ENCODE results near the gene GRB14. TPM values are rescaled to one million over a fixed set of nuclear protein-coding genes. Genes with fewer than 3 reads are reported as not detected.

Gene GRB14
- total and polyA plus RNA-seq, 10 donors: 0.28 to 6.7 (median 2.5) TPM

DNA sequence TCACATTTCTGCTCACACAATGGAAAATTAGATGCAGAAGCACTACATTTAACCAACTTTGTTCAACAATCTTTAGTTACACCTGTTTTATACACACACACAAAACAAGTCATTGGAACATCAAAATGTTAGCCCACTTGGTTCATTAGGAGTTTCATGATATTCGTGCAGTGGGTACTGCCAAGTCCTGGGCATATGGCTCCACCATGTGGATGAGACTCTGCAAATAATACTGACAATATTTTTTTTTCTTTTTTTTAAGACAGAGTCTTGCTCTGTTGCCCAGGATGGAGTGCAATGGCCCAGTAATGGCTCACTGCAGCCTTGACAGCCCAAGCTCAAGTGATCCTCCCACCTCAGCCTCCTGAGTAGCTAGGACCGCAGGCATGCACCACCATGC, 34.5 kb upstream of the GRB14 start:
- 87 to 92% (median 91%) methylated on average over 2 of the region's 2 CpGs for WGBS, 5 donors
- no peak for TF ChIP-seq CTCF (IDR thresholded peaks at IDR 0.05 in 8 of 11, conservative IDR thresholded peaks at IDR 0.05 in 3 of 11)
- no peak for TF ChIP-seq POLR2A (IDR thresholded peaks at IDR 0.05)
- no peak for TF ChIP-seq POLR2AphosphoS5 (IDR thresholded peaks at IDR 0.05)
- no peak for DNase-seq
- Histone ChIP-seq H3K9me3 (peaks cover 0 to 34% (median 13%) of the 10 kb centered on the region in 8 donors), H3K4me3 (no peak overlapping the region), H3K27ac (no peak overlapping the region), H3K27me3 (replicated peaks in 1 of 7) (no peaks in the 10 kb centered on the region), H3K4me1 (no peaks in the 10 kb centered on the region), H3K36me3 (no peaks in the 10 kb centered on the region)
- intact Hi-C loops (cut with DNase I; ENCODE audit: low total_unique reads): no loop called here

DNA sequence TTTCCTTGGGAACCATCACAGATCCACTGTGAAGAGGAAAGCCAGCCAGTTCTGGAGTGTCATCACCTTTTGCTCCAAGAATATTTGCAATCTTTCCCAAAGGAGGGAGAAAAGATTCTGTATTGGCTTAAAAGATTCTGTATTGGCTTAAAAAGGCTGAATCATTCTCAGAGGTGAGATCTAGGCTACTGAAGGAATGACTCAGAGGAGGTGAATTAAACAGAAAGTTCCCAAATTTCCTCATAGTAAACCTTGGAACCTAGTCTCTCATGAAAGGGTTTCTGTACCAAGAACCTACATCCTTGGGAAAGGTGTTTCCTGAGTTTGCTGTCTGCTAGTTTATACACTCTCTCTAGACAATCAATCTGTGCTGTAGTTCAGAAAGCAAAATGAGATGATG, 34.1 kb upstream of the GRB14 start:
- intact Hi-C loops (cut with DNase I; ENCODE audit: low total_unique reads): no loop called here
- H3K36me3 ChIP-seq: no peaks in the 10 kb centered on the region
- H3K9me3 ChIP-seq: peaks cover 0 to 38% (median 17%) of the 10 kb centered on the region in 8 donors
- DNase-seq: no peak
- H3K27me3 ChIP-seq (replicated peaks in 1 of 7): no peaks in the 10 kb centered on the region
- no peak overlapping the region for H3K27ac ChIP-seq
- TF ChIP-seq POLR2AphosphoS5 (IDR thresholded peaks at IDR 0.05) (no peak), POLR2A (IDR thresholded peaks at IDR 0.05) (no peak), CTCF (IDR thresholded peaks at IDR 0.05 in 8 of 11, conservative IDR thresholded peaks at IDR 0.05 in 3 of 11) (no peak)
- H3K4me3 ChIP-seq: no peak overlapping the region
- H3K4me1 ChIP-seq: no peaks in the 10 kb centered on the region

GRCh38 chr2:164651361-164651760, 30.1 kb upstream of the GRB14 start:
- TF ChIP-seq POLR2A (IDR thresholded peaks at IDR 0.05): no peak
- TF ChIP-seq CTCF (IDR thresholded peaks at IDR 0.05 in 8 of 11, conservative IDR thresholded peaks at IDR 0.05 in 3 of 11): no peak
- TF ChIP-seq POLR2AphosphoS5 (IDR thresholded peaks at IDR 0.05): no peak
- intact Hi-C loops (cut with DNase I; ENCODE audit: low total_unique reads): no loop called here
- peaks cover 3 to 77% (median 55%) of the 10 kb centered on the region in 8 donors for H3K9me3 ChIP-seq
- DNase-seq: no peak
- H3K4me3 ChIP-seq: no peak overlapping the region
- 73 to 90% (median 83%) methylated on average over 1 of the region's 1 CpG for WGBS, 5 donors
- no peaks in the 10 kb centered on the region for H3K27me3 ChIP-seq (replicated peaks in 1 of 7)
- H3K27ac ChIP-seq: no peak overlapping the region
- no peaks in the 10 kb centered on the region for H3K36me3 ChIP-seq
- H3K4me1 ChIP-seq: no peaks in the 10 kb centered on the region

GRCh38 chr2:164644036-164644700, 22.9 kb upstream of the GRB14 start:
- Histone ChIP-seq H3K27me3 (replicated peaks in 1 of 7) (no peaks in the 10 kb centered on the region), H3K4me1 (no peaks in the 10 kb centered on the region), H3K27ac (no peak overlapping the region), H3K4me3 (no peak overlapping the region), H3K9me3 (peaks cover 0 to 37% (median 25%) of the 10 kb centered on the region in 8 donors), H3K36me3 (no peaks in the 10 kb centered on the region)
- TF ChIP-seq POLR2A (IDR thresholded peaks at IDR 0.05) (no peak), POLR2AphosphoS5 (IDR thresholded peaks at IDR 0.05) (no peak), CTCF (IDR thresholded peaks at IDR 0.05 in 8 of 11, conservative IDR thresholded peaks at IDR 0.05 in 3 of 11) (no peak)
- intact Hi-C loops (cut with DNase I; ENCODE audit: low total_unique reads): no loop called here
- no peak for DNase-seq
- WGBS, 5 donors: 83 to 100% (median 89%) methylated on average over 1 of the region's 1 CpG

Measured in spleen (tissue), 11 donors.